Measurements from ENCODE around the gene C7.

Gene C7

DNA sequence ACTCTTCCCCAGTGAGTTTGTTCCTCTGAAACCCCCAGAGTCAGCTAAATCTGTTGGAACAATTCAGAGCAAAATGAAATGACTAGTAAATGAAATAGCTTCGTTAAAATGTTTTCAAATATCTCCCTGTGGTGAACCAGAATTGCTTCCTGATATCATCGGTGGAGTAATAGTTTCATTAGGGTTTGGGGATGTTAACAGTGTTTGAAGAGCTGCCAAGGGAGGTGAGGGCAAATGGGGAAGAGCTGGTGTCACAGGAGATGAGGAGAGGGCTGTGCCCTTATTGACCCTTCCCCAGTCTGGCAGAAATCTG is 4.3 kb upstream of the C7 start:
- H3K4me3 ChIP-seq (replicated peaks in 1 of 2; ENCODE audit: low read depth in 2 of 2, low read length in 2 of 2), result no peak overlapping the region
- TF ChIP-seq, protein P1, sequence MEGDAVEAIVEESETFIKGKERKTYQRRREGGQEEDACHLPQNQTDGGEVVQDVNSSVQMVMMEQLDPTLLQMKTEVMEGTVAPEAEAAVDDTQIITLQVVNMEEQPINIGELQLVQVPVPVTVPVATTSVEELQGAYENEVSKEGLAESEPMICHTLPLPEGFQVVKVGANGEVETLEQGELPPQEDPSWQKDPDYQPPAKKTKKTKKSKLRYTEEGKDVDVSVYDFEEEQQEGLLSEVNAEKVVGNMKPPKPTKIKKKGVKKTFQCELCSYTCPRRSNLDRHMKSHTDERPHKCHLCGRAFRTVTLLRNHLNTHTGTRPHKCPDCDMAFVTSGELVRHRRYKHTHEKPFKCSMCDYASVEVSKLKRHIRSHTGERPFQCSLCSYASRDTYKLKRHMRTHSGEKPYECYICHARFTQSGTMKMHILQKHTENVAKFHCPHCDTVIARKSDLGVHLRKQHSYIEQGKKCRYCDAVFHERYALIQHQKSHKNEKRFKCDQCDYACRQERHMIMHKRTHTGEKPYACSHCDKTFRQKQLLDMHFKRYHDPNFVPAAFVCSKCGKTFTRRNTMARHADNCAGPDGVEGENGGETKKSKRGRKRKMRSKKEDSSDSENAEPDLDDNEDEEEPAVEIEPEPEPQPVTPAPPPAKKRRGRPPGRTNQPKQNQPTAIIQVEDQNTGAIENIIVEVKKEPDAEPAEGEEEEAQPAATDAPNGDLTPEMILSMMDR (IDR thresholded peaks at IDR 0.05; ENCODE audit: low read depth, low read length), result no peak
- DNase-seq (ENCODE audit: low read depth in 2 of 2), result no peak

- H3K4me3 ChIP-seq (replicated peaks in 1 of 2; ENCODE audit: low read depth in 2 of 2, low read length in 2 of 2), result no peak overlapping the region
- TF ChIP-seq, protein P1 (IDR thresholded peaks at IDR 0.05; ENCODE audit: low read depth, low read length), result no peak
- DNase-seq (ENCODE audit: low read depth in 2 of 2), result peak in 1 of 2 donors; percentile 45
These were observed 2.9 kb upstream of the C7 start for GRCh38 chr5:40906351-40906751.

DNA sequence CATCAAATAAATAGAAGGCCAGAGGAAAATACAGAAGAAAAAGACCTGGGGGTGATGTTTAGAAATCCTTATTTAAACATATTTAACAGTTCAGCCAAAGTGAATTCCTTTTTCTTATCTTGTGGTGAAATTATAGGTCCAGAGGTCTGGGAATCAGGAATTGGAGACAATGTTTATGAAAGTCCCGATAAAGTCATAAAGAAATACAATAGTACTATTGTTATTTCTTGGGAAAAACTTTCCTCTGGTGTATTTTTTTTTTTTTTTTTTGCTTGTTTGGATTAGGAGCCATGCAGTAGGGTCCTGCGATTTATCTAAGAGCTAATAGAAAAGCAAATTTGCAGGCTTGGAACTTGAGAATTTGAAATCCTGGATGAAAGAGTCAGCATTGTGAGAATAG is 426 bp downstream of the C7 start:
- DNase-seq (ENCODE audit: low read depth in 2 of 2), result peak; percentile 2 to 18
- peak overlapping the region in 1 of 2 donors; percentile 62 for H3K4me3 ChIP-seq (replicated peaks in 1 of 2; ENCODE audit: low read depth in 2 of 2, low read length in 2 of 2)
- TF ChIP-seq, protein P1 (IDR thresholded peaks at IDR 0.05; ENCODE audit: low read depth, low read length), result no peak

DNA sequence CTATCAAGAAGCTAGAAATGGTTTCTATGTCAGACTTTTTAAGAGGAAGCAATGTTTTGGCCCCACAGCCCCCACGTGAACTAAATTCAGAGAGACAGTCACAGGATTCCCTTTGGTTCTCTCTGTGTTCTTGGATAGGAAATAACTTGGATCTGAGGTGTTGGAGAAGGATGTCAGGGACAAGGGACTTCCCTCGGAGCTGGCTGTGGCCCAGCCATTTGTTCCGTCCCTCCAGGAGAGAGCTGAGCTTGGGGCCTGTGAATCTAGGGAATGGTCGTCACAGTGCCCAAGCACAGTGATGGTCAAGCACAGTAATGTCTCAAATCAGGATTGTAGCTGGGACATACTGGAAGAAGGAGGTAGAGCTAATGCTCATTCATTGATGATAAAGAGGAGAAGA is 2.0 kb downstream of the C7 start:
- peak overlapping the region in 1 of 2 donors; percentile 62 for H3K4me3 ChIP-seq (replicated peaks in 1 of 2; ENCODE audit: low read depth in 2 of 2, low read length in 2 of 2)
- peak in 1 of 2 donors; percentile 60 for DNase-seq (ENCODE audit: low read depth in 2 of 2)
- TF ChIP-seq, protein P1 (IDR thresholded peaks at IDR 0.05; ENCODE audit: low read depth, low read length), result no peak

- TF ChIP-seq, protein P1 (IDR thresholded peaks at IDR 0.05; ENCODE audit: low read depth, low read length), result no peak
- DNase-seq (ENCODE audit: low read depth in 2 of 2), result peak; percentile 78 to 83
- peak overlapping the region; percentile 32 to 62 for H3K4me3 ChIP-seq (replicated peaks in 1 of 2; ENCODE audit: low read depth in 2 of 2, low read length in 2 of 2)
These were observed 5.5 kb downstream of the C7 start for GRCh38 chr5:40914835-40915234.

DNA sequence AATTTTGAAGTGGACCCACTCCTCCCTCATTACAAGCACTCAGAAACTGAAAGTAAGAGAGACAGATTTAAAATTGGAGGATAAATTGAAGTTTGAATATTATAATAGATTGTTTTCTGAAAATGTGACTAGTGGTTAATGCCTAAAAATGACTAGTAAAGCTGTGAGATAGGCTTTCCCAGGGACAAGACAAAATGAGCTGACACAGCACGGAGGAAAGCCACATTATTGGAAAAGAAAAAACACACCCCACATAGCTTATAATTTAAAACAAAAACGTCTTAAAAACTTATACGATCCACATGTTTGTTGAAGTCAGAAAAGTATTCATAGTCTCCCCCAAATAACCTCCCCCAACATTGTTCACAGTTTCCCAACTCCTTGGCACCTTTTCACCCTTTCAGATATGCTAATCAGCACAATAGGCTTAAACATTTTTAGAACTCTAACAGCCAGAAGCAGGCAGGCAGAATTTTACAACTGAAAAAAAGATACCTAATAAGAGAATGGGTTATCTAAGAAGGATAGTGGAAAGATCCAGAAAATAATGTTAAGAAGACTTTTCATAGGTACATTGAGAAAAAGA is 6.1 kb downstream of the C7 start:
- H3K4me3 ChIP-seq (replicated peaks in 1 of 2; ENCODE audit: low read depth in 2 of 2, low read length in 2 of 2), result peak overlapping the region; percentile 32 to 62
- TF ChIP-seq, protein P1 (IDR thresholded peaks at IDR 0.05; ENCODE audit: low read depth, low read length), result no peak
- peak in 1 of 2 donors; percentile 54 for DNase-seq (ENCODE audit: low read depth in 2 of 2)

DNA sequence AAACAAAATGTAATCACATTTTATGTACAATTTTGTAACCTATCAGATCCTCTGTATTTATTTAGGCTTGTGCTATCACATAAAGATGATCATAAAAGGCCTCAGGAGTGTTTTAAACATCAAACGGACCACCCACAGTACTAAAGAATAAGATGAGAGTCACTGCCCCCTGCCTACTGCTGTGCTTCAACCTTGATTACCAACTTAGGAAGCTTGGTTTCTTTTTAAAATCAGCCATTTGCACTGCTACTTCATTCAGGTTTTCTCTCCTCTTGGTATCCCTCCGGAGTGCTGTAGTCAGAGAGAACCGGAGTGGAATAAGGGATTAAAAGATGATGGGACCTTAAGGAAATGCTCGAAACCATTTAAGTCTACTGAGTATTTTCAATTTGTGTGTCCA is 6.9 kb downstream of the C7 start:
- no peak overlapping the region for H3K4me3 ChIP-seq (replicated peaks in 1 of 2; ENCODE audit: low read depth in 2 of 2, low read length in 2 of 2)
- TF ChIP-seq, protein P1 (IDR thresholded peaks at IDR 0.05; ENCODE audit: low read depth, low read length), result no peak
- DNase-seq (ENCODE audit: low read depth in 2 of 2), result peak in 1 of 2 donors; percentile 26
